ENCODE data around the gene DNAJA2.

DNAJA2 gene

GRCh38 chr16:46986896-46987295 lies 13.4 kb upstream of the DNAJA2 start:
- no peak overlapping the region for H3K4ac ChIP-seq (ENCODE audit: low read depth in 1 of 2, low read length in 2 of 2)
- H3K27me3 ChIP-seq (ENCODE audit: control insufficient read depth in 1 of 2, insufficient read depth in 1 of 2, low read length in 2 of 2), result peaks cover 0 to 4% of the 10 kb centered on the region in 2 experiments
- no peak overlapping the region for H3K9ac ChIP-seq (ENCODE audit: low read length)
- H3K18ac ChIP-seq (ENCODE audit: low read depth in 1 of 2, low read length in 2 of 2), result no peak overlapping the region
- H2BK15ac ChIP-seq (ENCODE audit: low read depth, poor library complexity, severe bottlenecking), result no peak overlapping the region
- H3K9me3 ChIP-seq (ENCODE audit: control insufficient read depth, low read length), result no peaks in the 10 kb centered on the region
- H2BK12ac ChIP-seq (ENCODE audit: low read length in 2 of 2), result no peak overlapping the region
- no peak overlapping the region for H3K4me3 ChIP-seq (ENCODE audit: insufficient read depth in 1 of 2, low read depth in 1 of 2, low read length in 2 of 2)
- 79% methylated on average over 3 of the region's 3 CpGs for WGBS
- no peaks in the 10 kb centered on the region for H3K36me3 ChIP-seq (ENCODE audit: control insufficient read depth in 1 of 2, insufficient read depth in 2 of 2, low read depth in 1 of 2, low read length in 2 of 2)
- no peak overlapping the region for H2AFZ ChIP-seq (ENCODE audit: low read depth, low read length)
- H4K91ac ChIP-seq (ENCODE audit: low read length), result no peak overlapping the region
- H3K4me1 ChIP-seq (ENCODE audit: control insufficient read depth, insufficient read depth, low read depth, low read length), result no peaks in the 10 kb centered on the region
- no peak overlapping the region for H3K14ac ChIP-seq (ENCODE audit: low read length in 2 of 2)
- no peak overlapping the region for H3K23ac ChIP-seq (ENCODE audit: low read length in 2 of 2)
- H3K4me2 ChIP-seq (ENCODE audit: low read length, poor library complexity, severe bottlenecking), result no peak overlapping the region
- no peak for DNase-seq
- no peak overlapping the region for H2AK5ac ChIP-seq (ENCODE audit: low read length, severe bottlenecking)
- H4K8ac ChIP-seq (ENCODE audit: low read length), result no peak overlapping the region
- H3K79me1 ChIP-seq (replicated peaks; ENCODE audit: low read length, poor library complexity, severe bottlenecking), result no peaks in the 10 kb centered on the region
- H2BK5ac ChIP-seq (ENCODE audit: low read depth, low read length, poor library complexity, severe bottlenecking), result no peak overlapping the region
- H2BK120ac ChIP-seq (ENCODE audit: low read depth, low read length), result no peak overlapping the region
- no peak overlapping the region for H3K27ac ChIP-seq (ENCODE audit: low read length, poor library complexity, severe bottlenecking)

DNA sequence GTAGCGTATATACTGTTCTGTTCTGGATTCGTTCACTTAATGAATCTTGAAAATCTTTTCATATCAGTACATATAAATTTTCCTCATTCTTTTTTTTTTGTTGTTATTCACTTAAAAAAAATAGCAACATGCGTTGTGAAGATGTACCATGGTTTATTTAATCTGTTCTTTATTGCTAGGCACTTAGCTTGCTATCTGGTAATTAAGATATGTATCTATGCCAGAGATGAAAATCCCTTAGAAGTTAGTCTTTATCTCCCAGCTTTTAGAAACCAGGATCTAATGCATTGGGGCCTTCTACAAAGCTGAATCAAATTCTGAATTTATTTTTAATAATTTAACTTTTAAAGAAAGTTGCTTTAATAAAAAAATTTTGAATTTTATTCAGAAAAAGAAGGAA lies 13.0 kb upstream of the DNAJA2 start:
- H3K4me2 ChIP-seq (ENCODE audit: low read length, poor library complexity, severe bottlenecking), result no peak overlapping the region
- H2BK12ac ChIP-seq (ENCODE audit: low read length in 2 of 2), result no peak overlapping the region
- no CpG with 5 or more reads among the region's 3 CpGs for WGBS
- no peaks in the 10 kb centered on the region for H3K79me1 ChIP-seq (replicated peaks; ENCODE audit: low read length, poor library complexity, severe bottlenecking)
- DNase-seq, result no peak
- H3K27me3 ChIP-seq (ENCODE audit: control insufficient read depth in 1 of 2, insufficient read depth in 1 of 2, low read length in 2 of 2), result peaks cover 0 to 4% of the 10 kb centered on the region in 2 experiments
- H3K36me3 ChIP-seq (ENCODE audit: control insufficient read depth in 1 of 2, insufficient read depth in 2 of 2, low read depth in 1 of 2, low read length in 2 of 2), result no peaks in the 10 kb centered on the region
- no peaks in the 10 kb centered on the region for H3K4me1 ChIP-seq (ENCODE audit: control insufficient read depth, insufficient read depth, low read depth, low read length)
- no peak overlapping the region for H2BK15ac ChIP-seq (ENCODE audit: low read depth, poor library complexity, severe bottlenecking)
- H3K4me3 ChIP-seq (ENCODE audit: insufficient read depth in 1 of 2, low read depth in 1 of 2, low read length in 2 of 2), result no peak overlapping the region
- no peak overlapping the region for H3K23ac ChIP-seq (ENCODE audit: low read length in 2 of 2)
- H3K14ac ChIP-seq (ENCODE audit: low read length in 2 of 2), result no peak overlapping the region
- no peak overlapping the region for H2AK5ac ChIP-seq (ENCODE audit: low read length, severe bottlenecking)
- no peak overlapping the region for H2BK120ac ChIP-seq (ENCODE audit: low read depth, low read length)
- no peak overlapping the region for H3K18ac ChIP-seq (ENCODE audit: low read depth in 1 of 2, low read length in 2 of 2)
- H3K9me3 ChIP-seq (ENCODE audit: control insufficient read depth, low read length), result no peaks in the 10 kb centered on the region
- H3K4ac ChIP-seq (ENCODE audit: low read depth in 1 of 2, low read length in 2 of 2), result no peak overlapping the region
- no peak overlapping the region for H3K27ac ChIP-seq (ENCODE audit: low read length, poor library complexity, severe bottlenecking)
- H4K91ac ChIP-seq (ENCODE audit: low read length), result no peak overlapping the region
- H2AFZ ChIP-seq (ENCODE audit: low read depth, low read length), result no peak overlapping the region
- H2BK5ac ChIP-seq (ENCODE audit: low read depth, low read length, poor library complexity, severe bottlenecking), result no peak overlapping the region
- no peak overlapping the region for H3K9ac ChIP-seq (ENCODE audit: low read length)
- H4K8ac ChIP-seq (ENCODE audit: low read length), result no peak overlapping the region

DNA sequence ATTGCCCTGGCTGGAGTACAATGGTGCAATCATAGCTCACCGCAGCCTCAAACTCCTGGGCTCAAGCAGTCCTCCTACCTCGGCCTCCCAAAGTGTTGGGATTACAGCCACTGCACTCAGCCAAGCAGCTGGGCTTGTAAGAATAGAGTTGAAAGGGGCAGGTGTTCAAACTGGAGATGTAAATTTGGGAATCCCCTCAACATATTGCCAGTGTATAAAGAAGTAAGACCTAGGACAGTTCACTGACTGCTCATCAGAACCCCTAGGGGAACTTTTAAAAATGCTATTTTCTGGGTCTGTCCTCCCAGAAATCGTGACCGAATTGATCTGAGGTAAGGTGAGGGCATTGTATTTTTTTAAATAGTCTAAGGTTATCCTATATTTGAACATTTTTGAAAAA lies 8.9 kb upstream of the DNAJA2 start:
- Histone ChIP-seq H2BK120ac (ENCODE audit: low read depth, low read length) (no peak overlapping the region), H3K36me3 (ENCODE audit: control insufficient read depth in 1 of 2, insufficient read depth in 2 of 2, low read depth in 1 of 2, low read length in 2 of 2) (no peaks in the 10 kb centered on the region), H3K27me3 (ENCODE audit: control insufficient read depth in 1 of 2, insufficient read depth in 1 of 2, low read length in 2 of 2) (no peaks in the 10 kb centered on the region), H4K8ac (ENCODE audit: low read length) (no peak overlapping the region), H3K4me2 (ENCODE audit: low read length, poor library complexity, severe bottlenecking) (no peak overlapping the region), H2AFZ (ENCODE audit: low read depth, low read length) (no peak overlapping the region), H4K91ac (ENCODE audit: low read length) (no peak overlapping the region), H3K9me3 (ENCODE audit: control insufficient read depth, low read length) (no peaks in the 10 kb centered on the region), H2BK12ac (ENCODE audit: low read length in 2 of 2) (no peak overlapping the region), H3K4ac (ENCODE audit: low read depth in 1 of 2, low read length in 2 of 2) (no peak overlapping the region), H3K9ac (ENCODE audit: low read length) (no peak overlapping the region), H3K27ac (ENCODE audit: low read length, poor library complexity, severe bottlenecking) (no peak overlapping the region), H3K4me3 (ENCODE audit: insufficient read depth in 1 of 2, low read depth in 1 of 2, low read length in 2 of 2) (no peak overlapping the region), H2BK5ac (ENCODE audit: low read depth, low read length, poor library complexity, severe bottlenecking) (no peak overlapping the region), H2BK15ac (ENCODE audit: low read depth, poor library complexity, severe bottlenecking) (no peak overlapping the region), H3K23ac (ENCODE audit: low read length in 2 of 2) (no peak overlapping the region), H3K14ac (ENCODE audit: low read length in 2 of 2) (no peak overlapping the region), H2AK5ac (ENCODE audit: low read length, severe bottlenecking) (no peak overlapping the region), H3K79me1 (replicated peaks; ENCODE audit: low read length, poor library complexity, severe bottlenecking) (no peaks in the 10 kb centered on the region), H3K18ac (ENCODE audit: low read depth in 1 of 2, low read length in 2 of 2) (no peak overlapping the region), H3K4me1 (ENCODE audit: control insufficient read depth, insufficient read depth, low read depth, low read length) (no peaks in the 10 kb centered on the region)
- WGBS, result 100% methylated on average over 2 of the region's 4 CpGs
- DNase-seq, result no peak

DNA sequence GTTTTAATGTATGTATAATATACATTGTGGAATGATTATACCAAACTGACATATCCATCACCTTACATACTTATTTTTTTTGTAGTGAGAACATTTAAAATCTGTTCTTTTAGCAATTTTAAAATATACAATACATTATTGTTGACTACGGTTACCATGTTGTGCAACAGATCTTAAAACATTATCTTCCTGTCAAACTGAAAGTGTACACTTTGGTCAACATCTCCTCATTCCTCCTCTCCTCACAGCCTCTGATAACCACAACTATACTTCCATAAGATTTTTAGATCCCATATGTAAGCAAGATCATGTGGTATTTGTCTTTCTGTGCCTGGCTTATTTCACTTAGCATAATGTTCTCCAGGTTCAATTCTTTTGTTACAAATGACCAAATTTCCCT lies 7.5 kb upstream of the DNAJA2 start:
- H4K8ac ChIP-seq (ENCODE audit: low read length), result no peak overlapping the region
- H3K14ac ChIP-seq (ENCODE audit: low read length in 2 of 2), result no peak overlapping the region
- H3K9me3 ChIP-seq (ENCODE audit: control insufficient read depth, low read length), result no peaks in the 10 kb centered on the region
- WGBS, result 100% methylated on average over 1 of the region's 1 CpG
- H3K4me2 ChIP-seq (ENCODE audit: low read length, poor library complexity, severe bottlenecking), result no peak overlapping the region
- H2AK5ac ChIP-seq (ENCODE audit: low read length, severe bottlenecking), result no peak overlapping the region
- no peaks in the 10 kb centered on the region for H3K4me1 ChIP-seq (ENCODE audit: control insufficient read depth, insufficient read depth, low read depth, low read length)
- H3K4me3 ChIP-seq (ENCODE audit: insufficient read depth in 1 of 2, low read depth in 1 of 2, low read length in 2 of 2), result no peak overlapping the region
- no peak overlapping the region for H3K23ac ChIP-seq (ENCODE audit: low read length in 2 of 2)
- no peak overlapping the region for H3K18ac ChIP-seq (ENCODE audit: low read depth in 1 of 2, low read length in 2 of 2)
- H3K36me3 ChIP-seq (ENCODE audit: control insufficient read depth in 1 of 2, insufficient read depth in 2 of 2, low read depth in 1 of 2, low read length in 2 of 2), result no peaks in the 10 kb centered on the region
- H2BK15ac ChIP-seq (ENCODE audit: low read depth, poor library complexity, severe bottlenecking), result no peak overlapping the region
- no peak overlapping the region for H4K91ac ChIP-seq (ENCODE audit: low read length)
- H2BK120ac ChIP-seq (ENCODE audit: low read depth, low read length), result no peak overlapping the region
- H3K79me1 ChIP-seq (replicated peaks; ENCODE audit: low read length, poor library complexity, severe bottlenecking), result no peaks in the 10 kb centered on the region
- H2AFZ ChIP-seq (ENCODE audit: low read depth, low read length), result no peak overlapping the region
- no peak overlapping the region for H2BK5ac ChIP-seq (ENCODE audit: low read depth, low read length, poor library complexity, severe bottlenecking)
- DNase-seq, result no peak
- H3K27me3 ChIP-seq (ENCODE audit: control insufficient read depth in 1 of 2, insufficient read depth in 1 of 2, low read length in 2 of 2), result no peaks in the 10 kb centered on the region
- no peak overlapping the region for H3K27ac ChIP-seq (ENCODE audit: low read length, poor library complexity, severe bottlenecking)
- no peak overlapping the region for H3K4ac ChIP-seq (ENCODE audit: low read depth in 1 of 2, low read length in 2 of 2)
- no peak overlapping the region for H3K9ac ChIP-seq (ENCODE audit: low read length)
- H2BK12ac ChIP-seq (ENCODE audit: low read length in 2 of 2), result no peak overlapping the region
